GM12873 (cell line): ENCODE results near the gene ATP2B2.

Experiments
- CTCF ChIP-seq: IDR thresholded peaks from 2 replicates; pipeline ENCODE4 v1.5.1; 2012; ENCODE audit warnings: low read depth, mild to moderate bottlenecking, moderate library complexity, low read length, control low read depth; ENCODE audit not compliant: insufficient read depth; ENCODE audit errors: missing control alignments

The ATP2B2 gene

GRCh38 chr3:10504171-10505049 is 976 bp downstream of the ATP2B2 start:
- TF ChIP-seq CTCF: no peak

GRCh38 chr3:10503217-10503796 is 2.1 kb downstream of the ATP2B2 start:
- TF ChIP-seq CTCF: no peak

GRCh38 chr3:10502185-10502880 is 3.1 kb downstream of the ATP2B2 start:
- TF ChIP-seq CTCF: no peak

- TF ChIP-seq CTCF: no peak
Measured at GRCh38 chr3:10501664-10502052, 3.7 kb downstream of the ATP2B2 start.

- no peak for TF ChIP-seq CTCF
Measured at GRCh38 chr3:10500717-10501663, 4.4 kb downstream of the ATP2B2 start.

- TF ChIP-seq CTCF: no peak
Measured at GRCh38 chr3:10498271-10498670, 7.1 kb downstream of the ATP2B2 start.

GRCh38 chr3:10497439-10497838 is 7.9 kb downstream of the ATP2B2 start:
- TF ChIP-seq CTCF: no peak
